GM21423 (cell line): ENCODE data around the gene DCT.

ENCODE experiments used
- ATAC-seq: cut with Tn5 transposase; IDR thresholded peaks from one replicate; pipeline ENCODE4 v1.9.1; 2021; ENCODE audit warnings: mild to moderate bottlenecking, moderate library complexity; ENCODE audit not compliant: unreplicated experiment

Gene DCT

GRCh38 chr13:94454906-94455305 lies 24.6 kb downstream of the DCT start:
- no peak for ATAC-seq

GRCh38 chr13:94454334-94454733 lies 25.1 kb downstream of the DCT start:
- ATAC-seq, result no peak

- ATAC-seq, result no peak
Observed at GRCh38 chr13:94444826-94445225, 34.7 kb downstream of the DCT start.

- ATAC-seq, result peak; percentile 58
Observed at GRCh38 chr13:94435604-94436226, 43.8 kb downstream of the DCT start.

- ATAC-seq, result peak; percentile 74
Observed at GRCh38 chr13:94433055-94433961, 46.2 kb downstream of the DCT start.

- ATAC-seq, result no peak
Observed at GRCh38 chr13:94431987-94432386, 47.5 kb downstream of the DCT start.

GRCh38 chr13:94431574-94431973 lies 47.9 kb downstream of the DCT start:
- no peak for ATAC-seq

DNA sequence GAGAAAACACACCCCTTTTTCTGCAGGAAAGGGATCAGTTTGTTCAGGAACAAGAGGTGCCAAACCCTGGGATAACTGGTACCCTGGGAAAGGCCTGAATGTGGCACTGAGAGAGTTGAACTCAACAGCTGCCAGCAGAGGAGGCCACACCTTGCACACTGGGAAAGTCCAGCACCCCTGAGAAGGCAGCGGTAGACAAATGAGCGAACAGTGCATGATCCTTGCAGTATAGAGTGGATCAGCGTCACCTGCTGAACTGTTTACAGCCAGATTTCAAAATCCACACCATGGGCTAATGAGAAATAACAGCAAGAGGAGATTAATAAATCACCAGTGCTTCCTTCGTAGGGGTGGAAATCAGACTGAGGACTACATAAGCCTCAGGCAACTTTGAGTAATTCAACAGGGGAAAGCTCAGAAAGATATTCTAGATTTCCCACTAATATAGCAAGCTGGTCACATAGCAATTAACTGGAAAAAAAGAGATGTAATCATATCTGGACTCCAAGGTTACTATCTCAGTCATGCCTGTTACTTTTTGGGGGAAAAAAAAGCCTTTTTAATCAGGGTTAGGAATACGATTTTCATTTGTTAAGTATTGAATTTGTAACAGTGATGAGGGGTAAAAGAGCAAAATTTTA lies 52.0 kb downstream of the DCT start:
- ATAC-seq, result no peak

DNA sequence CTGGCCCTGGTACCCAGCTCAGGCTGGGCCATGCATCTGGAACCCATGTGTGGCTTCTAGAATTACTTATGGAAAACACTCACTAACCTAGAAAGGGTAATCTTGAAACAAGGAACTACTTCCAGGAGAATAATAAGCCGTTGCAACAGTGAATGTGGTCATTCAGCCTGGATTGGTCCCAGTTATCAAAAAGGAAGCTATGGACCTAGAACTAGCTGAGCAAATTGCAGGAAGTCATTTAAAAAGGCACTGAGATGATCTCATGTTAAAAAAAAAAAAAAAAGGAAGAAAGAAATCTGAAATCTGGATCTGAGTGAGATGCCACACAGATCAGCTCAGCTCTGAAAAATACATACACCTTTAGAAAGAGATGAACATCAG lies 59.6 kb downstream of the DCT start:
- no peak for ATAC-seq

GRCh38 chr13:94419304-94419924 lies 60.1 kb downstream of the DCT start:
- ATAC-seq, result peak; percentile 59

GRCh38 chr13:94417294-94417693 lies 62.2 kb downstream of the DCT start:
- ATAC-seq, result no peak

GRCh38 chr13:94416454-94417080 lies 62.9 kb downstream of the DCT start:
- ATAC-seq, result no peak

- no peak for ATAC-seq
Observed at GRCh38 chr13:94415500-94416237, 63.8 kb downstream of the DCT start.

DNA sequence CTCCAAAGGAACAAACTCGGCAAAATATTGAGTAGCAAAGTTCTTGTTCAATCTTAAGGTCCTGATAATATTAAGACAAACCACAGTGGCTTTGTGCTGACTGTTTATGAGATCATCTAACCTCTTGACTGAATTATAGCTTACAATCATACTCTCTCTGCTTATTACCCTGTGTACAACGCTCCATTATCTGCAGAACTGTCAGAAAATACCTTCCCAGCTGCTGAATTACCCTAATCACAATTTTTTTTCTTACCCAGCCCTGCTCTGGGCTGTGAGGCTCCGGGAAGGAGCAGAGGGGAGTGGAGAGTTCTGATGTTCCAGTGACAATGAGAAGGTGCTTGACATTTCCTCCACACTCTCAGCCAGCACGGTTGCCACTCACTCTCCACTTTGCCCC lies 64.8 kb downstream of the DCT start:
- no peak for ATAC-seq

- no peak for ATAC-seq
Observed at GRCh38 chr13:94414141-94414540, 65.3 kb downstream of the DCT start.

DNA sequence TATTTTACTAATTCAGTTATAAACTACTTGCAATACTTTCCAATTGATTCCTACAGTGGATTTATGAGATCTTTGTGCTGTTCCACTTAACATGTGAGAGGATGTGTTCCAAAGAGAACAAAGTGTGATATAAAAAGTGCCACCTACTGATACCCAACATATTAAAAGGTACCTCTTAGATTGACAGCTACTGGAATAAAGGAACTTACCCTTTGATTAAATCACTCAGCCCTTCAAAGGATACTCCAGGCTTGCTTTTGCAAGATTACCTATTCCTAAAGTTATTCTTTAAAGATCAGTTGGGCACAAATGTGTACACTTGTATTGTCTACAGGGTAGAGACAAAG lies 65.9 kb downstream of the DCT start:
- ATAC-seq, result no peak

GRCh38 chr13:94412870-94413597 lies 66.4 kb downstream of the DCT start:
- no peak for ATAC-seq

GRCh38 chr13:94411747-94412146 lies 67.7 kb downstream of the DCT start:
- ATAC-seq, result no peak

DNA sequence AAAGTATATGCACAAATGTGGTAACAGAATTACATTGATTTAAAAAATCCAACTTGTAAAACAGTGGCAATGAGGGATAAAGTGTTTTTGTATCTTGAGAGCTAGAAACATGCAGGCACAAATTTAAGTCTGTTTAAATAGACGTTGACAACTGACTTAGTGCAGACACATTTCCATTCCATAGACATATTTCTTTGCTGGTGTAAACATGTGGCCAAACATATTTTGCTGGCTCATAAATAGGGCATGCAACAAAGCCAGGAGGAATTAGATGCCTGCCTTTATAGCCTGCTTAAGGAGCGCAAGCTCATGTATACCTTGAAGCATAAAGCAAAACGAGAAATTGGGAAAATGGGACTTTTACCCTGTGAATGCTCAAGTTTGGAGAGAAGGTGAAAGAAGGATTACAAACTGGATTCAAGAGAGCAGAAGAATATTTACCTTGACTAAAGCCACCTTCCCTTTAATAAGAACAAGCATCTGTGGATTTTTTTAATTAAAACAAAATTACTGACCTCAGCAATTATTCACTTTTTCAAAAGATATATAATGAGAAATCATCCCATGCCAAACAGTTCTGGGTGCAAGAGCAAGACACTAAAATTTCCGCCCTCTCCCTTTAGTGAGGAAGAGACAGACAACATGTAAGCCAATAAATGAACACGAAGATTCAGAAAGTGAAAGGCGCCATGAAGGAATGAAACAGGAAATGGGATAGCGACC lies 71.0 kb downstream of the DCT start:
- ATAC-seq, result no peak
